ENCODE measurements around the gene RSPH3.

Gene RSPH3

GRCh38 chr6:158924499-158925455 lies 75.2 kb downstream of the RSPH3 start:
- no peak for DNase-seq

- DNase-seq = no peak
Observed at GRCh38 chr6:158923805-158924498, 76.0 kb downstream of the RSPH3 start.

Measured in COR-L47 (cell line).